ENCODE results near the gene MSI2. TPM values are rescaled to one million over a fixed set of nuclear protein-coding genes. Genes with fewer than 3 reads are reported as not detected.
"Not testable (repeated sequence)": the region's sequence is repeated elsewhere in the genome, so short reads cannot be mapped to it uniquely, and the experiment has no call there.

Gene MSI2
- total RNA-seq, 1 donor: 12.6 TPM

DNA sequence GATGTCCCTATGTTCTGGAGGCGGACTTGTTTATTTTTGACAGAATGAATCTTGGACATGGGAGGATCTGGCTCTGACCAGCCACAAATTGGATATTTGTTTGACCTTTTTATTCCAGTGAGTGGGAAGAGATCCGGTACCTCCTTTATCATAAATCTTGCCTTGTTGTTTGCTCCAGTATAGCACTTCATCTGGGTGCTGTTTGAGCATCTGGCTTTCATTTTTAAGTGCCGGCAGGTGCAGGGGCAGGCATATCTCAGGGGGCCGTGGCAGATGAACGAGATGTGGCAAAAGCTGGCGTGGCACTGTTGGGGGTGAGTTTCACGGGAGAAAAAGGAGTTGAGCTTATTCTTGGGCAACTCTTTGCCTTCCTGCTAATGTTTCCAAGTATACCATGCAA lies 37.8 kb downstream of the MSI2 start:
- no peak overlapping the region for H3K4me3 ChIP-seq (ENCODE audit: low read depth, low read length)
- TF ChIP-seq, protein P1, sequence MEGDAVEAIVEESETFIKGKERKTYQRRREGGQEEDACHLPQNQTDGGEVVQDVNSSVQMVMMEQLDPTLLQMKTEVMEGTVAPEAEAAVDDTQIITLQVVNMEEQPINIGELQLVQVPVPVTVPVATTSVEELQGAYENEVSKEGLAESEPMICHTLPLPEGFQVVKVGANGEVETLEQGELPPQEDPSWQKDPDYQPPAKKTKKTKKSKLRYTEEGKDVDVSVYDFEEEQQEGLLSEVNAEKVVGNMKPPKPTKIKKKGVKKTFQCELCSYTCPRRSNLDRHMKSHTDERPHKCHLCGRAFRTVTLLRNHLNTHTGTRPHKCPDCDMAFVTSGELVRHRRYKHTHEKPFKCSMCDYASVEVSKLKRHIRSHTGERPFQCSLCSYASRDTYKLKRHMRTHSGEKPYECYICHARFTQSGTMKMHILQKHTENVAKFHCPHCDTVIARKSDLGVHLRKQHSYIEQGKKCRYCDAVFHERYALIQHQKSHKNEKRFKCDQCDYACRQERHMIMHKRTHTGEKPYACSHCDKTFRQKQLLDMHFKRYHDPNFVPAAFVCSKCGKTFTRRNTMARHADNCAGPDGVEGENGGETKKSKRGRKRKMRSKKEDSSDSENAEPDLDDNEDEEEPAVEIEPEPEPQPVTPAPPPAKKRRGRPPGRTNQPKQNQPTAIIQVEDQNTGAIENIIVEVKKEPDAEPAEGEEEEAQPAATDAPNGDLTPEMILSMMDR (IDR thresholded peaks at IDR 0.05; ENCODE audit: insufficient read depth, low read length): no peak
- DNase-seq (ENCODE audit: low read depth): no peak

DNA sequence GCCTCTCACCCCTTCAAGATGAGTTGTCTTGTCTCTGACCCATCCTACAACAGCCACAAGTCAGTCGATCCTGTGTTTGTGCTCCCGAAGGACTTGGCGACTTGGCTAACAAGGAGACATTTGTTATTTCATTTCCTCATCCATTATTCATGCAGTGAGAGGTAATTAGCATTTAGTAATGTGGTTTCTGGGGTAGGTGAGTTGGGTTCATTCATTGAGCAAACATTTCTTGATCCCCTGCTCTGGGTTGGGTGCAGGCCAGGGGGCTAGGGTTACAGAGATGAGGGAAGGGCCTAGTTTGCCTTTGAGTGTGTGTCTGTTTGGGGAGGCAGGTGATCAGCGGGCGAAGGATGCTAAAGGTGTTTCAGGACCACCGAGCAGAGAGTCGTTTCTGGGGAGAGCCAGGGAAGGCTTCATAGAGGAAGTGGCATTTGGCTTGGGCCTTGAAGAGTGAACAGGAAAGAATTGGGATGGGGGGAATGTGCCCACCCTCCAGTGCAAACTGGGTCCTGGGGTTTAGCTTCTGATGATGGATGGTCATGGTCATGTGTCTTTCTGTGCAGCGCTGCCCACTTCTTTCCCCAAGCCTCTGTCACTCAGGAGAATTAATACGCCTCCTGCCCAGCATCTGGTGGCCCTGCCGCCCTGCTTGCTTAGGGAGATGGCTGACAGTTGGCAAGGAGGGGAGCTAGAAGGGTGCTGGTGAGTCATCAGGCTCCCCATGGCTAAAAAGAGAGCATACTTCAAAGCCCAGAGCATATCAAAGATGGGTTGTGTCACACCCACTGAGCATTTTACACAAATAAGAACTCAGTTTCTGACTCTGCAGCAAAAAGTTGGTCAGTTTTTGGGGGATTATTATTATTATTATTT lies 38.5 kb downstream of the MSI2 start:
- H3K4me3 ChIP-seq (ENCODE audit: low read depth, low read length): no peak overlapping the region

DNA sequence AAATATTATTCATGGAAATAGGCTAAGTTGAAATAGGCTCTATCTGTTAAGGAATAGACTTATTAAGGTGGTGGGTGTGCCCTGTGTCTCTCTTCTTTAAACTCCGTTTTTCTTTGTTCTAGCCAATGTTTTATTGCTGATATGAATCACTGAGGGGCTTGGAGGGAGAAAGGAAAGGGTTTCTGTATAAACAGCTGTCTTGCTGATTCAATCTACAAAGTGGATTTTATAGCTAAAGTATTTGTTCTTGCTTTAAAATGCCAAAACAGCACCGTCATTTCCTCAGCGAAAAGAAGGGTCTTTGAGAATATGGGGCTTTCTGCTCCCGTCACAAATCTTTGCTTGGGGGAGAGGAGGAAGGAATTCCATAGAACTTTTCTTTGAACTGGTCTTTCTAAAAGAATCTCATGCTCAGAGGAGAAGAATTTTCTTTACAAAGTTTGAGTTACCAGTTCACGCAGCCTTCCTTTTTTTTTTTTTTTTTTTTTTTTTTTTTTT lies 39.3 kb downstream of the MSI2 start:
- no peak for DNase-seq (ENCODE audit: low read depth)
- no peak overlapping the region for H3K4me3 ChIP-seq (ENCODE audit: low read depth, low read length)
- TF ChIP-seq, protein P1 (IDR thresholded peaks at IDR 0.05; ENCODE audit: insufficient read depth, low read length): no peak

More for the DNA sequence above, 38.5 kb downstream of the MSI2 start:
- DNase-seq (ENCODE audit: low read depth): no peak
- TF ChIP-seq, protein P1 (IDR thresholded peaks at IDR 0.05; ENCODE audit: insufficient read depth, low read length): no peak

DNA sequence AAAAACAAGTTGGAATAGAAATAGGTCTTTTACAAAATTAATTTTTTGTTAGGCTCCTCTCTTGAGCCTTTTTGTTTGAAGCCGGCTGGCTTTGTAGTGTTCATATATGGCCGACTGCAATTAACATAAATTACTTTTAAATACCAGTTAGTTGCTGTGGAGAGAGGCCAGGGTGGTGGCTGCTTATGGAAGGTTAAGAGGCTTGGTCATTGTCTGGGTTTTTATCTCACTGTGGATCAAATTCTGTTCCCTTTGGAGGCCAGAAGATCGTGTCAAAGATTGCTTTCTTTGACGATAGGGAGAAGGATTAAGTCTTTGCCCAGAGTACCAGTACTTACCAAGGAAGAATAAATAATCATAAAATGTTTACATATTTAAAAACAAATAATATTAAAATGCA lies 39.9 kb downstream of the MSI2 start:
- H3K4me3 ChIP-seq (ENCODE audit: low read depth, low read length): no peak overlapping the region
- TF ChIP-seq, protein P1 (IDR thresholded peaks at IDR 0.05; ENCODE audit: insufficient read depth, low read length): no peak
- no peak for DNase-seq (ENCODE audit: low read depth)

DNA sequence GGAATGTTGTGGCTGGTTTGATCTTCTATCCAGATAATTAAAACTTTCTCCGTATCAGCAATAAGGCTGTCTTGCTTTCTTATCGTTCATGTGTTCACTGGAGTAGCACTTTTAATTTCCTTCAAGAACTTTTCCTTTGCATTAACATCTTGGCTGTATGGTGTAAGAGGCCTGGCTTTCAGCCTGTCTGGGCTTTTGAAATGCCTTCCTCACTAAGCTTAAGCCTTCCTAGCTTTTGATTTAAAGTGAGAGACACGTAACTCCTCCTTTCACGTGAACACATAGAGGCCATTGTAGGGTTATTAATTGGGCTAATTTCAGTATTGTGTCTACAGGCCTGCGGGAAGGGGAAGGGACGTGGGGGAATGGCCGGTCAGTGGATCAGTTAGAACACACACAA lies 42.9 kb downstream of the MSI2 start:
- H3K4me3 ChIP-seq (ENCODE audit: low read depth, low read length): no peak overlapping the region
- TF ChIP-seq, protein P1 (IDR thresholded peaks at IDR 0.05; ENCODE audit: insufficient read depth, low read length): no peak
- no peak for DNase-seq (ENCODE audit: low read depth)

DNA sequence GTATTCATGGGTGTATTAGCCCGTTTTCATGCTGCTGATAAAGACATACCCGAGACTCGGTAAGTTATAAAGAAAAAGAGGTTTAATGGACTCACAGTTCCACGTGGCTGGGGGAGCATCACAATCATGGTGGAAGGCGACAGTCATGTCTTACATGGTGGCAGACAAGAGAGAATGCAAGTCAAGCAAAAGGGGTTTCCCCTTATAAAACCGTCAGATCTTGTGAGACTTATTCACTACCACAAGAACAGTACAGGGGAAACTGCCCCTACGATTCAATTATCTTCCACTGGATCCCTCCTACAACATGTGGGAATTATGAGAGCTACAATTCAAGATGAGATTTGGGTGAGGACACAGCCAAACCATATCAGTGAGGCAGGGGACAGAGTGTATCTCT lies 44.3 kb downstream of the MSI2 start:
- DNase-seq (ENCODE audit: low read depth); H3K4me3 ChIP-seq (ENCODE audit: low read depth, low read length): not testable (repeated sequence)

DNA sequence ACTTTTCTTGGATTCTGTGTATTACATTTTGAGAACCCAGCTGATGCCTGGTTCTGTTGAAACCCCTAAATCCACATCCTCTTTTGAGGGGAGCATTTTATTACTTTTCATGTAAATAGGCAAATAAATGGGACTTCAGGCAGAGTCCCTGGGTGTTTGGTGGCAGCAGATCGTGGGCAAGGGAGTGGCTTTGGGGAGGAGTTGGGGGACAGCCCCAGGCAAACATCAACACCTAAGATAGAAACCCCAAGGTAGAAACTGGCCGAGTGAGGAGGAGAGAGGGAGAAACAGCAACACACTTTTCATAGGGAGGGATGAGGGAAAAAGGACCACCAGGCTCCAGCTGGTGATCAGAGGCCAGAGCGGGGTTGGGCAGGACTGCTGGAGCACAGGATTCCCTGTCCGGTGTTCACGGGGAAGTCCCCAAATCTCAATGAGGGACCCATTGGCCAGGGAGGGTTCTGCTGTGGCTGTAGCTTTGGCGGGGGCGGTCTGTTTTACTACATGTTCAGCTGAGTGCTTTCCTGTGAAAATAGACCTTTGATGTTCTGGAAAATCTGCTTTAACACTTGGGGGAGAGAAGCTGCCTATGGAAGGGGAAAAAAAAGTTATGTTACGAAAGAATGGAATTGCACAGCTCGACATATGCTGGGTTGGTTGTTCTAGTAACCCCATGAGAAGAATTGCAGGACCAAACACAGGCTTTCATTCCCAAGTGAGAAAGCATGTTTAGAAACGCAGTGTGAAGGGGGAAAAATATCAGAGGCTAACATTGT lies 46.6 kb downstream of the MSI2 start:
- TF ChIP-seq, protein P1 (IDR thresholded peaks at IDR 0.05; ENCODE audit: insufficient read depth, low read length): no peak
- no peak overlapping the region for H3K4me3 ChIP-seq (ENCODE audit: low read depth, low read length)
- DNase-seq (ENCODE audit: low read depth): no peak

All from fibroblast of the aortic adventitia (primary cell).